ENCODE measurements around the gene NUP85.

GRCh38 chr17:75159196-75160031, 46.1 kb upstream of the NUP85 start:
- TF ChIP-seq EZH2phosphoT487 (IDR thresholded peaks at IDR 0.05; ENCODE audit: insufficient read depth, low read depth) = no peak
- TF ChIP-seq EZH2 (IDR thresholded peaks at IDR 0.05; ENCODE audit: insufficient read depth, poor library complexity, severe bottlenecking) = no peak
